ENCODE measurements around the gene DNAJC6. TPM values are rescaled to one million over a fixed set of nuclear protein-coding genes. Genes with fewer than 3 reads are reported as not detected.

Gene DNAJC6
- polyA plus RNA-seq, 1 of the 3 experiments (the other 2 are of a cell fraction): 1.9 TPM

GRCh38 chr1:65341381-65341780, 32.0 kb downstream of the DNAJC6 start:
- Histone ChIP-seq H3K4me2 (no peak overlapping the region), H3F3A (replicated peaks; ENCODE audit: insufficient read depth) (no peaks in the 10 kb centered on the region), H3K9me2 (no peaks in the 10 kb centered on the region), H3K9me3 (no peaks in the 10 kb centered on the region), H2AFZ (ENCODE audit: low read depth) (no peak overlapping the region), H3K4me3 (ENCODE audit: low read depth in 2 of 2, low read length in 1 of 2) (no peak overlapping the region), H3K36me3 (replicated peaks in 1 of 2; ENCODE audit: control insufficient read depth in 1 of 2, insufficient read depth in 2 of 2, low read length in 1 of 2) (no peaks in the 10 kb centered on the region), H3K79me2 (ENCODE audit: insufficient read depth) (no peaks in the 10 kb centered on the region), H3K27ac (ENCODE audit: low read depth in 2 of 2, low read length in 1 of 2) (no peak overlapping the region), H3K9ac (no peak overlapping the region), H3K4me1 (ENCODE audit: control insufficient read depth in 1 of 2, insufficient read depth in 2 of 2, low read depth in 1 of 2, low read length in 1 of 2) (peaks cover 0 to 14% of the 10 kb centered on the region in 2 experiments; a peak in 1 of 4 replicates), H3K27me3 (ENCODE audit: insufficient read depth) (no peaks in the 10 kb centered on the region), H4K20me1 (ENCODE audit: insufficient read depth) (no peaks in the 10 kb centered on the region)
- POLR2A ChIA-PET: no interaction called here
- 77% methylated on average over 1 of the region's 1 CpG for WGBS (ENCODE audit: low lambda C conversion rate)
- no peak for TF ChIP-seq FOXJ3 (CRISPR knock-in tag; IDR thresholded peaks at IDR 0.05)
- no peak for TF ChIP-seq NRF1 (IDR thresholded peaks at IDR 0.05; ENCODE audit: low read depth, low read length)
- no peak for TF ChIP-seq TCF12 (IDR thresholded peaks at IDR 0.05)
- no peak for TF ChIP-seq NFIC (IDR thresholded peaks at IDR 0.05; ENCODE audit: borderline replicate concordance)
- TF ChIP-seq, protein P1, sequence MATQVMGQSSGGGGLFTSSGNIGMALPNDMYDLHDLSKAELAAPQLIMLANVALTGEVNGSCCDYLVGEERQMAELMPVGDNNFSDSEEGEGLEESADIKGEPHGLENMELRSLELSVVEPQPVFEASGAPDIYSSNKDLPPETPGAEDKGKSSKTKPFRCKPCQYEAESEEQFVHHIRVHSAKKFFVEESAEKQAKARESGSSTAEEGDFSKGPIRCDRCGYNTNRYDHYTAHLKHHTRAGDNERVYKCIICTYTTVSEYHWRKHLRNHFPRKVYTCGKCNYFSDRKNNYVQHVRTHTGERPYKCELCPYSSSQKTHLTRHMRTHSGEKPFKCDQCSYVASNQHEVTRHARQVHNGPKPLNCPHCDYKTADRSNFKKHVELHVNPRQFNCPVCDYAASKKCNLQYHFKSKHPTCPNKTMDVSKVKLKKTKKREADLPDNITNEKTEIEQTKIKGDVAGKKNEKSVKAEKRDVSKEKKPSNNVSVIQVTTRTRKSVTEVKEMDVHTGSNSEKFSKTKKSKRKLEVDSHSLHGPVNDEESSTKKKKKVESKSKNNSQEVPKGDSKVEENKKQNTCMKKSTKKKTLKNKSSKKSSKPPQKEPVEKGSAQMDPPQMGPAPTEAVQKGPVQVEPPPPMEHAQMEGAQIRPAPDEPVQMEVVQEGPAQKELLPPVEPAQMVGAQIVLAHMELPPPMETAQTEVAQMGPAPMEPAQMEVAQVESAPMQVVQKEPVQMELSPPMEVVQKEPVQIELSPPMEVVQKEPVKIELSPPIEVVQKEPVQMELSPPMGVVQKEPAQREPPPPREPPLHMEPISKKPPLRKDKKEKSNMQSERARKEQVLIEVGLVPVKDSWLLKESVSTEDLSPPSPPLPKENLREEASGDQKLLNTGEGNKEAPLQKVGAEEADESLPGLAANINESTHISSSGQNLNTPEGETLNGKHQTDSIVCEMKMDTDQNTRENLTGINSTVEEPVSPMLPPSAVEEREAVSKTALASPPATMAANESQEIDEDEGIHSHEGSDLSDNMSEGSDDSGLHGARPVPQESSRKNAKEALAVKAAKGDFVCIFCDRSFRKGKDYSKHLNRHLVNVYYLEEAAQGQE (IDR thresholded peaks at IDR 0.05; ENCODE audit: low read depth, low read length): no peak
- no peak for TF ChIP-seq SIN3A (IDR thresholded peaks at IDR 0.05; ENCODE audit: borderline replicate concordance, low read depth, low read length)
- no peak for TF ChIP-seq MEF2A (IDR thresholded peaks at IDR 0.05; ENCODE audit: borderline replicate concordance, low read depth)
- TF ChIP-seq FOSL2 (IDR thresholded peaks at IDR 0.05; ENCODE audit: borderline replicate concordance, low read depth): no peak
- no peak for TF ChIP-seq FOXM1 (IDR thresholded peaks at IDR 0.05; ENCODE audit: low read depth)
- no peak for TF ChIP-seq PBX3 (IDR thresholded peaks at IDR 0.05)
- TF ChIP-seq RAD21 (IDR thresholded peaks at IDR 0.05; ENCODE audit: low read length): no peak
- TF ChIP-seq CTCF (IDR thresholded peaks at IDR 0.05): no peak
- TF ChIP-seq MXI1 (IDR thresholded peaks at IDR 0.05; ENCODE audit: low read depth, low read length): no peak
- no peak for TF ChIP-seq JUND (IDR thresholded peaks at IDR 0.05)
- TF ChIP-seq RFX5 (IDR thresholded peaks at IDR 0.05; ENCODE audit: low read length): no peak
- TF ChIP-seq ZBTB33 (IDR thresholded peaks at IDR 0.05; ENCODE audit: borderline replicate concordance, low read depth): no peak
- no peak for DNase-seq
- CTCF ChIA-PET: interaction anchor here (0.6 kb wide), 1 partner anchor 374 kb away, joined by 3 read pairs; no protein-coding TSS in a partner anchor
